Measurements from ENCODE around the gene NIPAL1. TPM values are rescaled to one million over a fixed set of nuclear protein-coding genes. Genes with fewer than 3 reads are reported as not detected.

Gene NIPAL1
- polyA plus RNA-seq, 3 donors, result 0.13 to 0.22 TPM; not detected in 1

DNA sequence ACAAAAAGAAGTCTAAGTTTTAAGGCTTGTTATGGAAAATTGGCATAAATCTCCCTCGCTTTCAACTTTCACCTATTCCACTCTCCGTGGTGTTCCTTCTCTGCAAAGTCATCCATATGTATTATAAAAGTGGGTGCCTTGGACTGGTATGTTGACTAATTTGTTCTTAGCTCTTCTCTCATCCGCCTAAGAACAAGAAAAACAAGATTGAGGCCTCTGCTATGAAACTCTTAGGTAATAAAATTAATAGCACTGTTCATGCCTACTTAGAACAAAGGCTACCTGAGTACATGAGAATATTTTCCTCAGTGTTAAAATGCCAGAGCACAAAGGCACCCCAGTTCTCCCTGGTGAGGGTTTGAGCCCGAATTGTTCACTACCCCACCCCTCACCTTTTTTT lies 1.4 kb upstream of the NIPAL1 start:
- Mint-ChIP-seq H3K4me3 (no peak overlapping the region), H3K4me1 (peaks cover 29% of the 10 kb centered on the region), H3K27ac (no peak overlapping the region), H3K36me3 (peaks cover 0 to 2% of the 10 kb centered on the region in 2 donors), H3K9me3 (peaks cover 2 to 10% (median 7%) of the 10 kb centered on the region in 7 donors), H3K27me3 (ENCODE audit: low read depth in 3 of 3) (peaks cover 44 to 49% (median 48%) of the 10 kb centered on the region in 3 donors)
- Histone ChIP-seq H3K9ac (ENCODE audit: insufficient read depth, low read length, poor library complexity, severe bottlenecking) (no peak overlapping the region), H3K4me3 (replicated peaks in 1 of 3; ENCODE audit: low read depth in 2 of 3, low read length in 3 of 3) (no peak overlapping the region), H3K9me3 (replicated peaks in 1 of 2; ENCODE audit: control insufficient read depth in 1 of 2, insufficient read depth in 1 of 2, low read length in 2 of 2) (peaks cover 6 to 7% of the 10 kb centered on the region in 2 donors), H3K27me3 (ENCODE audit: control insufficient read depth in 2 of 2, insufficient read depth in 2 of 2, low read length in 2 of 2) (peaks cover 34 to 49% of the 10 kb centered on the region in 2 donors), H4K20me1 (ENCODE audit: insufficient read depth, low read length) (no peaks in the 10 kb centered on the region), H3K79me2 (ENCODE audit: insufficient read depth, low read length) (no peaks in the 10 kb centered on the region), H2AFZ (ENCODE audit: insufficient read depth, low read depth, low read length, poor library complexity, severe bottlenecking) (no peak overlapping the region), H3K4me1 (ENCODE audit: control insufficient read depth in 1 of 2, insufficient read depth in 2 of 2, low read length in 2 of 2) (peaks cover 14 to 19% of the 10 kb centered on the region in 2 donors), H3K36me3 (replicated peaks in 1 of 2; ENCODE audit: control insufficient read depth in 1 of 2, insufficient read depth in 2 of 2, low read length in 2 of 2) (no peaks in the 10 kb centered on the region), H3K4me2 (replicated peaks; ENCODE audit: extremely low read depth, low read length, poor library complexity, severe bottlenecking) (no peak overlapping the region), H3K27ac (ENCODE audit: low read depth in 1 of 2, low read length in 2 of 2) (no peak overlapping the region)
- TF ChIP-seq, protein P1, sequence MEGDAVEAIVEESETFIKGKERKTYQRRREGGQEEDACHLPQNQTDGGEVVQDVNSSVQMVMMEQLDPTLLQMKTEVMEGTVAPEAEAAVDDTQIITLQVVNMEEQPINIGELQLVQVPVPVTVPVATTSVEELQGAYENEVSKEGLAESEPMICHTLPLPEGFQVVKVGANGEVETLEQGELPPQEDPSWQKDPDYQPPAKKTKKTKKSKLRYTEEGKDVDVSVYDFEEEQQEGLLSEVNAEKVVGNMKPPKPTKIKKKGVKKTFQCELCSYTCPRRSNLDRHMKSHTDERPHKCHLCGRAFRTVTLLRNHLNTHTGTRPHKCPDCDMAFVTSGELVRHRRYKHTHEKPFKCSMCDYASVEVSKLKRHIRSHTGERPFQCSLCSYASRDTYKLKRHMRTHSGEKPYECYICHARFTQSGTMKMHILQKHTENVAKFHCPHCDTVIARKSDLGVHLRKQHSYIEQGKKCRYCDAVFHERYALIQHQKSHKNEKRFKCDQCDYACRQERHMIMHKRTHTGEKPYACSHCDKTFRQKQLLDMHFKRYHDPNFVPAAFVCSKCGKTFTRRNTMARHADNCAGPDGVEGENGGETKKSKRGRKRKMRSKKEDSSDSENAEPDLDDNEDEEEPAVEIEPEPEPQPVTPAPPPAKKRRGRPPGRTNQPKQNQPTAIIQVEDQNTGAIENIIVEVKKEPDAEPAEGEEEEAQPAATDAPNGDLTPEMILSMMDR (IDR thresholded peaks at IDR 0.05), result no peak
- WGBS (ENCODE audit: insufficient coverage), result 100% methylated on average over 1 of the region's 4 CpGs
- DNase-seq, result no peak
- intact Hi-C loops (cut with micrococcal nuclease), result no loop called here

DNA sequence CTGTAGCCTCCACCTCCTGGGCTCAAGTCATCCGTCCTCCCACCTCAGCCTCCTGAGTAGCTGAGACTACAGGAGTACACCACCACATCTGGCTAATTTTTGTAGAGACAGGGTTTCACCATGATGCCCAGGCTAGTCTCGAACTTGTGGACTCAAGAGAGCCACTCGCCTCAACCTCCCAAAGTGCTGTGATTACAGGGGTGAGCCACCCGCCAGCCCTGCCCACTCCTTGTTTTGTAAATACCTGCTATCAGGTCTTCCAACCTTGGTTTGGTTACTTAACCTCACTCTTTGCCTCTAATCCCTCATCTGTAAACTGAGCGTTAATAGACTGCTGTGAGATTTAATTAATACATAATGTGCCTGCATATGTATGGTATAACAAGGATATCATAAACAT lies 894 bp upstream of the NIPAL1 start:
- intact Hi-C loops (cut with micrococcal nuclease), result no loop called here
- H3K79me2 ChIP-seq (ENCODE audit: insufficient read depth, low read length), result no peaks in the 10 kb centered on the region
- H3K4me2 ChIP-seq (replicated peaks; ENCODE audit: extremely low read depth, low read length, poor library complexity, severe bottlenecking), result peak overlapping the region; percentile 97
- no CpG with 5 or more reads among the region's 5 CpGs for WGBS (ENCODE audit: insufficient coverage)
- no peak overlapping the region for H3K27ac ChIP-seq (ENCODE audit: low read depth in 1 of 2, low read length in 2 of 2)
- H3K9me3 Mint-ChIP-seq, result peaks cover 2 to 8% (median 5%) of the 10 kb centered on the region in 7 donors
- peaks cover under 1 to 7% of the 10 kb centered on the region in 2 donors for H3K9me3 ChIP-seq (replicated peaks in 1 of 2; ENCODE audit: control insufficient read depth in 1 of 2, insufficient read depth in 1 of 2, low read length in 2 of 2)
- TF ChIP-seq, protein P1 (IDR thresholded peaks at IDR 0.05), result no peak
- peak overlapping the region; percentile 85 for H2AFZ ChIP-seq (ENCODE audit: insufficient read depth, low read depth, low read length, poor library complexity, severe bottlenecking)
- H3K36me3 Mint-ChIP-seq, result peaks cover 0 to under 1% of the 10 kb centered on the region in 2 donors
- H3K9ac ChIP-seq (ENCODE audit: insufficient read depth, low read length, poor library complexity, severe bottlenecking), result no peak overlapping the region
- peaks cover 14 to 19% of the 10 kb centered on the region in 2 donors for H3K4me1 ChIP-seq (ENCODE audit: control insufficient read depth in 1 of 2, insufficient read depth in 2 of 2, low read length in 2 of 2)
- peaks cover 29% of the 10 kb centered on the region for H3K4me1 Mint-ChIP-seq
- H4K20me1 ChIP-seq (ENCODE audit: insufficient read depth, low read length), result no peaks in the 10 kb centered on the region
- DNase-seq, result no peak
- H3K4me3 ChIP-seq (replicated peaks in 1 of 3; ENCODE audit: low read depth in 2 of 3, low read length in 3 of 3), result peak overlapping the region in 1 of 3 experiments; percentile 82
- peaks cover 44 to 51% (median 49%) of the 10 kb centered on the region in 3 donors for H3K27me3 Mint-ChIP-seq (ENCODE audit: low read depth in 3 of 3)
- peaks cover 37 to 49% of the 10 kb centered on the region in 2 donors for H3K27me3 ChIP-seq (ENCODE audit: control insufficient read depth in 2 of 2, insufficient read depth in 2 of 2, low read length in 2 of 2)
- no peak overlapping the region for H3K27ac Mint-ChIP-seq
- H3K4me3 Mint-ChIP-seq, result peak overlapping the region; percentile 78 to 91
- H3K36me3 ChIP-seq (replicated peaks in 1 of 2; ENCODE audit: control insufficient read depth in 1 of 2, insufficient read depth in 2 of 2, low read length in 2 of 2), result no peaks in the 10 kb centered on the region
